Measurements from ENCODE around the gene FTL. TPM values are rescaled to one million over a fixed set of nuclear protein-coding genes. Genes with fewer than 3 reads are reported as not detected.

Gene FTL
- total and polyA plus RNA-seq, 8 donors: 1,119 to 9,329 (median 1,357) TPM

GRCh38 chr19:48977061-48977460 lies 12.0 kb downstream of the FTL start:
- ATAC-seq: no peak
- no peak for DNase-seq
- Histone ChIP-seq H3K27ac (no peak overlapping the region), H3K36me3 (peaks cover 0 to 83% of the 10 kb centered on the region in 2 donors), H3K4me1 (peaks cover 0 to 5% of the 10 kb centered on the region in 2 donors), H3K27me3 (no peaks in the 10 kb centered on the region), H3K9me3 (no peaks in the 10 kb centered on the region), H3K4me3 (no peak overlapping the region)
- intact Hi-C loops (cut with DNase I): no loop called here
- no peak for TF ChIP-seq CTCF (IDR thresholded peaks at IDR 0.05)

- Histone ChIP-seq H3K27ac (no peak overlapping the region), H3K4me3 (no peak overlapping the region), H3K36me3 (peaks cover 0 to 86% of the 10 kb centered on the region in 2 donors), H3K9me3 (no peaks in the 10 kb centered on the region), H3K4me1 (peaks cover 0 to 5% of the 10 kb centered on the region in 2 donors), H3K27me3 (no peaks in the 10 kb centered on the region)
- ATAC-seq (no peak), DNase-seq (no peak)
- intact Hi-C loops (cut with DNase I): no loop called here
- no peak for TF ChIP-seq CTCF (IDR thresholded peaks at IDR 0.05)
Observed at GRCh38 chr19:48982280-48982679, 17.2 kb downstream of the FTL start.

GRCh38 chr19:48985711-48986110 lies 20.6 kb downstream of the FTL start:
- peaks cover 0 to 97% of the 10 kb centered on the region in 2 donors for H3K36me3 ChIP-seq
- peaks cover 0 to 9% of the 10 kb centered on the region in 2 donors for H3K4me1 ChIP-seq
- intact Hi-C loops (cut with DNase I): no loop called here
- H3K4me3 ChIP-seq: no peak overlapping the region
- H3K27ac ChIP-seq: no peak overlapping the region
- no peaks in the 10 kb centered on the region for H3K27me3 ChIP-seq
- DNase-seq (no peak), ATAC-seq (no peak)
- TF ChIP-seq CTCF (IDR thresholded peaks at IDR 0.05): no peak
- H3K9me3 ChIP-seq: no peaks in the 10 kb centered on the region

GRCh38 chr19:48986211-48986610 lies 21.1 kb downstream of the FTL start:
- H3K9me3 ChIP-seq: no peaks in the 10 kb centered on the region
- no peak for ATAC-seq
- intact Hi-C loops (cut with DNase I): no loop called here
- H3K27me3 ChIP-seq: no peaks in the 10 kb centered on the region
- peaks cover 2 to 14% of the 10 kb centered on the region in 2 donors for H3K4me1 ChIP-seq
- no peak overlapping the region for H3K27ac ChIP-seq
- DNase-seq: no peak
- no peak for TF ChIP-seq CTCF (IDR thresholded peaks at IDR 0.05)
- H3K36me3 ChIP-seq: peaks cover 0 to 94% of the 10 kb centered on the region in 2 donors
- no peak overlapping the region for H3K4me3 ChIP-seq

GRCh38 chr19:48987323-48987722 lies 22.2 kb downstream of the FTL start:
- intact Hi-C loops (cut with DNase I): no loop called here
- no peaks in the 10 kb centered on the region for H3K9me3 ChIP-seq
- TF ChIP-seq CTCF (IDR thresholded peaks at IDR 0.05): no peak
- no peak overlapping the region for H3K27ac ChIP-seq
- no peak overlapping the region for H3K4me3 ChIP-seq
- no peak for ATAC-seq
- peaks cover 9 to 25% of the 10 kb centered on the region in 2 donors for H3K4me1 ChIP-seq
- no peaks in the 10 kb centered on the region for H3K27me3 ChIP-seq
- no peak for DNase-seq
- H3K36me3 ChIP-seq: peaks cover 0 to 83% of the 10 kb centered on the region in 2 donors
